Glutamatergic neuron (in vitro differentiated cells): Measurements from ENCODE around the gene CYP20A1. TPM values are rescaled to one million over a fixed set of nuclear protein-coding genes. Genes with fewer than 3 reads are reported as not detected.
"Not testable (repeated sequence)": the region's sequence is repeated elsewhere in the genome, so short reads cannot be mapped to it uniquely, and the experiment has no call there.

Experiments
- DNase-seq: peaks from one replicate; pipeline ENCODE4 v3.0.0; 2022
- H3K27ac Mint-ChIP-seq: one replicate; pipeline ENCODE4 v1.8.0; 2020; ENCODE audit warnings: mild to moderate bottlenecking, mixed read lengths, inconsistent platforms; ENCODE audit not compliant: unreplicated experiment
- H3K27me3 Mint-ChIP-seq: one replicate; pipeline ENCODE4 v1.8.0; 2020; ENCODE audit warnings: mild to moderate bottlenecking, moderate library complexity, mixed read lengths, inconsistent platforms; ENCODE audit not compliant: unreplicated experiment
- H3K36me3 Mint-ChIP-seq: one replicate; pipeline ENCODE4 v1.8.0; 2020; ENCODE audit warnings: mild to moderate bottlenecking, mixed read lengths, inconsistent platforms; ENCODE audit not compliant: unreplicated experiment
- H3K4me1 Mint-ChIP-seq: one replicate; pipeline ENCODE4 v1.8.0; 2020; ENCODE audit warnings: mild to moderate bottlenecking, low read depth, mixed read lengths, inconsistent platforms; ENCODE audit not compliant: unreplicated experiment
- H3K4me3 Mint-ChIP-seq: one replicate; pipeline ENCODE4 v1.8.0; 2020; ENCODE audit warnings: mild to moderate bottlenecking, mixed read lengths, inconsistent platforms; ENCODE audit not compliant: unreplicated experiment
- H3K9me3 Mint-ChIP-seq: one replicate; pipeline ENCODE4 v1.8.0; 2020; ENCODE audit warnings: mild to moderate bottlenecking, moderate library complexity, mixed read lengths, inconsistent platforms; ENCODE audit not compliant: unreplicated experiment
- CTCF ChIP-seq: fragments of 200-600 bp; sonication (generic); IDR thresholded peaks from one replicate; pipeline ENCODE4 v1.5.0; 2021; ENCODE audit not compliant: partially characterized antibody, unreplicated experiment
- long read RNA-seq: library from polyadenylated mRNA; unstranded; transcript quantifications from one replicate; pipeline ENCODE4 v2.0.0, GENCODE V29; 2020; ENCODE audit not compliant: unreplicated experiment
- total RNA-seq: library from RNA; stranded (reverse); fragmentation: NEBNext Ultra II Directional; extraction: Animal tissue kit (Norgen Biotek cat#: 25700); gene quantifications from one replicate; pipeline ENCODE4 v1.2.1, GENCODE V29; 2021; ENCODE audit not compliant: unreplicated experiment

Gene CYP20A1
- total RNA-seq = 12.6 TPM
- long read RNA-seq, partial matches to known transcripts = 1 of 10 reads
- long read RNA-seq, other reads (novel, unspliced or antisense) = 3 of 10 reads

GRCh38 chr2:203238704-203239526 is at the start of gene CYP20A1:
CYP20A1 (plus strand) TSS chr2:203239018; CDS start chr2:203239063, 45 bp downstream.
- Mint-ChIP-seq H3K4me1 (peaks cover 5% of the 10 kb centered on the region), H3K36me3 (peaks cover 9% of the 10 kb centered on the region), H3K27ac (peak within 1 kb of the TSS; percentile 97), H3K27me3 (no peaks in the 10 kb centered on the region), H3K4me3 (peak within 1 kb of the TSS; percentile 97), H3K9me3 (peaks cover 6% of the 10 kb centered on the region)
- peak; percentile 98 for DNase-seq
- TF ChIP-seq CTCF = no peak

GRCh38 chr2:203190547-203190946 is 48.3 kb upstream of the CYP20A1 start:
- H3K4me1 Mint-ChIP-seq, H3K4me3 Mint-ChIP-seq, H3K9me3 Mint-ChIP-seq, DNase-seq, H3K27ac Mint-ChIP-seq, H3K27me3 Mint-ChIP-seq, H3K36me3 Mint-ChIP-seq: not testable (repeated sequence)

GRCh38 chr2:203191026-203191425 is 47.8 kb upstream of the CYP20A1 start:
- not testable (repeated sequence) for H3K4me1 Mint-ChIP-seq, H3K27me3 Mint-ChIP-seq, H3K9me3 Mint-ChIP-seq, H3K4me3 Mint-ChIP-seq, H3K36me3 Mint-ChIP-seq, H3K27ac Mint-ChIP-seq, DNase-seq

GRCh38 chr2:203191961-203192360 is 46.9 kb upstream of the CYP20A1 start:
- no peaks in the 10 kb centered on the region for H3K9me3 Mint-ChIP-seq
- TF ChIP-seq CTCF = no peak
- H3K27me3 Mint-ChIP-seq = no peaks in the 10 kb centered on the region
- H3K36me3 Mint-ChIP-seq = peaks cover 8% of the 10 kb centered on the region
- no peak overlapping the region for H3K4me3 Mint-ChIP-seq
- DNase-seq = no peak
- H3K4me1 Mint-ChIP-seq = no peaks in the 10 kb centered on the region
- H3K27ac Mint-ChIP-seq = no peak overlapping the region

GRCh38 chr2:203195331-203196036 is 43.3 kb upstream of the CYP20A1 start:
- H3K9me3 Mint-ChIP-seq = no peaks in the 10 kb centered on the region
- TF ChIP-seq CTCF = no peak
- no peak overlapping the region for H3K4me3 Mint-ChIP-seq
- H3K36me3 Mint-ChIP-seq = peaks cover 2% of the 10 kb centered on the region
- H3K4me1 Mint-ChIP-seq = no peaks in the 10 kb centered on the region
- no peaks in the 10 kb centered on the region for H3K27me3 Mint-ChIP-seq
- no peak for DNase-seq
- no peak overlapping the region for H3K27ac Mint-ChIP-seq

- no peak overlapping the region for H3K4me3 Mint-ChIP-seq
- no peak overlapping the region for H3K27ac Mint-ChIP-seq
- no peak for DNase-seq
- peaks cover 1% of the 10 kb centered on the region for H3K9me3 Mint-ChIP-seq
- no peaks in the 10 kb centered on the region for H3K27me3 Mint-ChIP-seq
- TF ChIP-seq CTCF = no peak
- no peaks in the 10 kb centered on the region for H3K4me1 Mint-ChIP-seq
- H3K36me3 Mint-ChIP-seq = peaks cover 4% of the 10 kb centered on the region
Observed at GRCh38 chr2:203200866-203201265, 38.0 kb upstream of the CYP20A1 start.
